CD4-positive, alpha-beta T cell treated with Interleukin-12 subunit alpha and Interleukin-12 subunit beta, for 1 hour (primary cell): Measurements from ENCODE around the gene CRIM1.

Source experiments
- DNase-seq: peaks from one replicate; pipeline ENCODE4 v3.0.0-alpha.2; 2020

Gene CRIM1

GRCh38 chr2:36559221-36559942, 203.8 kb downstream of the CRIM1 start:
- DNase-seq, result no peak

DNA sequence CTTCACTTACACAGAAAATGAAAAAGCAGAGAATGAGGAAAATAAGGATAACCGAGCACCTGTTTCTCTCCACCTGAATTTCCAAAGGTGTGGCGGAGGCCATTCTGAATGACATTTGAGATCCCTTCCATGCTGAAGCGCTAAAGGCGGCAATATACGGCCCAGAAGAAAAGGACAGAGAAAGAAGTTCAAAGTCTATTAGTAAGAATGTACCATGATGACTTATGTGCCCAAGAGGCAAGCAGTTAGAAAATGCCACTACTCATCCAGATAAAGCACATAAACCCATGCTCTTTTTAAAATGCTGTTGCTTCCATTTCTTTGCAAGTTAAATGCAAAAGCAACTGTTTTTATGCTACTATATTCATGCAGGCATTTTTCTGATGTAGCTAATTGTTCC, 205.1 kb downstream of the CRIM1 start:
- DNase-seq, result no peak

GRCh38 chr2:36561237-36561944, 205.8 kb downstream of the CRIM1 start:
- no peak for DNase-seq

DNA sequence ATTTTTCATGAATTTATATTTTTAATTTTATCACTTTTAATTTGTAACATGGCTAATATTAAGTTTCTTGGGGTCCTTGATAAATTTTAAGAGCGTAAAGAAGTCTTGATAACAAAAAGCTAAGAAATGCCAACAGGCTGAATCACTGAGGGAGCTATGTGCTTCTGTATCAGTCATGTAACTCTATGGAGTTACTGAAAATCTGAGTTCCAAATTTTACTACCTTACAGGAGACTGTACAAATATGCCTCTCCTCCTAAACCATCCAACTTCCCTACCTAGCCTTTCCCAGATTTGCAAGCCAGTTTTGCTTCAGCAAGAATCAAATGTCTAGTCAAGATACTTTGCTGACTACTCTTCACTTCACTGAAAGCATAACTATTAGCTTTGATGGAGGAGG, 206.7 kb downstream of the CRIM1 start:
- DNase-seq, result no peak

GRCh38 chr2:36562973-36563532, 207.5 kb downstream of the CRIM1 start:
- DNase-seq, result no peak

DNA sequence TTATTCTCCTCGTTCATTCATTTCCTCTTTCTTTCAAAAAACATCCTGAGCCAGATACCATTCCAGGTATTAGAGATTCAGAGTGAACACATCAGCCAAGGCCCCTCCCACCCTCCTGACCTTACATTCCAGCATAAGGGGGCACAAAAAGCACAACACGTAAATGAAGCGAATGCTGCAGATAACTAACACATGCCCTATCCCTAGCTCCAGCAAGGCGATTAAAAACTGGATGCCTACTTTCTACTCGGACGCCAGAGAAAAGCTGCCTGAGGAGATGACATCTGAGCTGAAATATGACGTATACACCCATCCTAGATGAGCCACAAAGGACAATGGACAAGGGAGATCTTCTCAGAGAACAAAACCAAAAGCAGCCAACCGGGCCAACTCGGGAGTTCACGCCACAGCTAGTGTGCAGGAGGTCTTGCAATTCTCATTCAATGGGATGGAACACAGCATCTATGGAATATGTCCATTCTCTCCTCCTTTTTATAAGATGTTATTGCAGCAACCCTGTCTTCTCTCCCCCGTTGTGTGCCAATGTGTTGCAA, 208.9 kb downstream of the CRIM1 start:
- DNase-seq, result no peak

- no peak for DNase-seq
Measured at GRCh38 chr2:36565712-36566111, 210.1 kb downstream of the CRIM1 start.

DNA sequence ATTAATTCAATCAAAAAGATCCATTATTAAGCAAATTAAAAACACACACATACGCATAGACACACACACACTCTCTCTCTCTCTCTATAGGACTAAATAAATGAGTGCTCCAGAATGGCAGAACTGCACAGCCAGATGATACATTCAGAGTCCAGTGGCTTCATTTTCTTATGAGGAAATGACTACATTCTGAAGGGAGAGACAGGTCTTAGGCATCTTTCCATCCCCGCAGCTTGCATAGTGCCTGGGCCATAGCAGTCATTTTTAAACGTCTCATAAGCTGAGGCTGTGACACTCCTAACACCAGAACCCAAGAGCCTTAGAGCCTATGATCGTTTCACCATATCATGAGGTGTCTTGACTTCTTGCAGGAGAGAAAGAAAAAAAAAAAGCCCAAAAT, 211.3 kb downstream of the CRIM1 start:
- DNase-seq, result no peak

- DNase-seq, result no peak
Measured at GRCh38 chr2:36567711-36568408, 212.3 kb downstream of the CRIM1 start.

- no peak for DNase-seq
Measured at GRCh38 chr2:36568516-36569246, 213.1 kb downstream of the CRIM1 start.

GRCh38 chr2:36569267-36569856, 213.8 kb downstream of the CRIM1 start:
- no peak for DNase-seq

- DNase-seq, result no peak
Measured at GRCh38 chr2:36570416-36570815, 214.8 kb downstream of the CRIM1 start.

- DNase-seq, result no peak
Measured at GRCh38 chr2:36572054-36572718, 216.6 kb downstream of the CRIM1 start.

DNA sequence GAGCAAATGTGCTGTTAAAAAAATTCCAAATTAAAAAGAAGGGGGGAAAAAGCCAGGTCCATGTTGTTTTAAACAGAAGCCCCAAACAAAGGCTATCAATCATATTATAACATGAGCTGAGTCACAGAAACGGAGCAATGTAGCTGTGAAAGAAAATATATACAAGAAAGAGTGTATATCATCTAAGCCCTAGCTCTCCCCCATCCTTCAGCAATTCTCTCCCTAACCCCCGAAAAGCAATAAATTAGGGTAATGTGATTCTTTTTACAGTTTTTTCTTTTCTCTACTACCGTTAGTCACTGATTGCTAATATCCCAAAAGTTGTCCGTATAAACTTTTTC, 217.1 kb downstream of the CRIM1 start:
- DNase-seq, result no peak

DNA sequence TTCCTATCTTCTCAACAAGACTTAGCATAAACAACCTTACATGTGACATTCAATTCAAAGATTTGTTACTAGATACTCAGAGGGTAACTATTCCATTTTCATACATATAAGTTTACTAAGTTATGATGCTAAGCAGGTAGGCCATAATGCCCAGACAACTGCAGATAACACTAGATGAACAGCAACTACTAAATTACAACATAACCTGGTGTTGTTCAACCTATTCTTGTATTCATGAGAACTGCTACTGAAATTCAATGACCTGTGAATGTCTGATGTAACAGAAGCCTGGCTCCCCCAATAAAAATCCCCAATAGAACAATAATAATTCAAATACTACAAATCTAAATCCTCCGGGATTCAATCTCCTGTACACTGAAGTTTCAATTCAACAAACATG, 217.6 kb downstream of the CRIM1 start:
- DNase-seq, result no peak

GRCh38 chr2:36574560-36574959, 219.0 kb downstream of the CRIM1 start:
- DNase-seq, result no peak

DNA sequence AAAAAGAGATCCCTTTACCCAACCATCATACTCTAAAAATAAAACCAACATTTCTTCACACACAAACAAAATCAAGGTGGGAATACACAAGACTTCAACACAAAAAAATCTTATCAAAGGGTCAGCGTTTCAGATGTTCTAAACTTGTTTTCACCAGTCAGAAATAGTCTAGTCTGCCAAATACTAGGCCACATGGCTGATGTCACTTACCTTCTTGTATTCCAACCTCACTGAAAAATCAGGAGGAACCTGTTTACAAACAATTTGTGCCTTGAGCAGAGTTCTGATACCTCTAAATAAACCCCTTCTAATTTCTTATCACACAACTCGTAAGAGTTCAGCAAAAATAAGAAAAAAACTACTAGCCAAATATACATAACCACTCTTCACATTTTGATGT, 222.3 kb downstream of the CRIM1 start:
- DNase-seq, result no peak

- no peak for DNase-seq
Measured at GRCh38 chr2:36578343-36579296, 223.0 kb downstream of the CRIM1 start.

- DNase-seq, result no peak
Measured at GRCh38 chr2:36579297-36579664, 223.7 kb downstream of the CRIM1 start.

- no peak for DNase-seq
Measured at GRCh38 chr2:36582538-36582937, 227.0 kb downstream of the CRIM1 start.

DNA sequence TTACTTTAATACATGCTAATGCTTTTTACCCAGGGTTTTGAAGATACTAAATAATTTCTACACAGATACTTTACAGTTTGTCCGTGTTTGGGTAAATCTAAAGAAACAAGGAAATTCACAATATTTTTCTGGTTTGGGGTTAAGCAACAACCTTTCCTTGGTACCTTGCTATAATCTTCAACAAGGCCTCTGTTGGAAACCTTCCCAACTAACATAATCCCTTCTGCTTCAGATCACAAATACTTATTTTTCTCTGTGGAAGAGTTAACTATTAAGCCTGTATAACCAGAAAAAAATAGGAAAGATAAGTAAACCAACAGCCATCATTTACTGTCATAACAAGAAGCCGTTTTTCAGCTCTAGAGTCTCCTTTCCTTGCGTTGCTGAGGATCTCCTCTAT, 227.4 kb downstream of the CRIM1 start:
- no peak for DNase-seq
